Muscle of arm (tissue), 12 donors: ENCODE measurements around the gene PARD3B. TPM values are rescaled to one million over a fixed set of nuclear protein-coding genes. Genes with fewer than 3 reads are reported as not detected.
A peak's percentile ranks its signal among the peaks of the same experiment; 100 is the strongest.

Experiments
- DNase-seq: peaks from one replicate; pipeline ENCODE4 v3.0.0-alpha.2; 2013
- polyA plus RNA-seq, 12 donors: library from polyadenylated mRNA; unstranded; fragments of 120-200 nt; gene quantifications; one replicate each; pipeline ENCODE4 v1.2.1, GENCODE V29; 2013; ENCODE audit not compliant: insufficient read length in 12 of 12

Gene PARD3B
- polyA plus RNA-seq, 12 donors: 7.3 to 12.2 (median 8.5) TPM; not detected in 1

DNA sequence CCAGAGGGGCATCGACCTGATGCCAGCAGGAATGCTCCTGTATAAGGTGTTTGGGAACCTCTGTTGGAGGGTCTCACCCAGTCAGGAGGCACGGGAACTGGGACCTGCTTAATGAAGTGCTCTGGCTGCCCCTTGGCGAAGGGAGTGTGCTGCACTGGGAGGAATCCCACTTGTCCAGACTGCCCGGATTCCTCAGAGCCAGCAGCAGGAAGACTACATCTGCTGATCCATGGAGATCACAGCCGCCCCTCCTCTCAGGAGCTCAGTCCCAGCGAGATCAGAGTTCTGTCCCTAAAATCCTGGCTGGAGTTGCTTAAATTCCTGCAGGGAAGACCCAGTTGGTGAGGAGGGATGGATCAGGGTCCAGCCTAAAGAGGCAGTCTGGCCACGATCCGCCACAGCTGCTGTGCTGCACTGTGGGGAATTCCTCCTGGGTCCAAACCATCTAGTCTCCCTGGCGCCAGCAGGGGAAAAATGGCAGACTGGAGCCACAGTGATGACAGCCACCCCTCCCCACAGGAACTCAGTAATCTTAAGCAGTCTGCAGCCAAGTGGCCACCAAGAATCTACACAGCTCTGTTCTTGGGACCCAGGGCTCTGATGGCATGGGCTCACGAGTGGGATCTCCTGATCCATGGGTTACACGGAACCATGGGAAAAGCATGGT, 1060.5 kb downstream of the PARD3B start:
- DNase-seq: no peak

DNA sequence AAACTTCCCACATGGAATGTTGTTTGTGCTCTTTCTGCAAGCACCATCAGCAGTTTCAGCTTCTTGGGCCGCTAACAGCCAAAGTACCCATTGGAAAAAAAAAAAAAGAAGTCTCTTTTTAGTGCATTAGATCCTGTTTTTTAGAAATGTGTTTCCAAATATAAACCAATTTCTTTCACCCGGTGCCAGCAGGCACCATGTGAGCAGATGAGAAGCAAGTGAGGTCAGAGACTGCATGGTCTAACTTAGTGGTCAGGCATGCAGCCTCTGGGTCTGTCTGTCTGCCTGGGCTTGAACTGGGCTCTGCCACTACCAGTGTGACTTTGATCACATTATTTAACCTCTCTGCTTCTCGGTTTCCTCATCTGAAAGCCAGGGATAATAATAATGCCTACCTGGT, 1061.9 kb downstream of the PARD3B start:
- DNase-seq: no peak

DNA sequence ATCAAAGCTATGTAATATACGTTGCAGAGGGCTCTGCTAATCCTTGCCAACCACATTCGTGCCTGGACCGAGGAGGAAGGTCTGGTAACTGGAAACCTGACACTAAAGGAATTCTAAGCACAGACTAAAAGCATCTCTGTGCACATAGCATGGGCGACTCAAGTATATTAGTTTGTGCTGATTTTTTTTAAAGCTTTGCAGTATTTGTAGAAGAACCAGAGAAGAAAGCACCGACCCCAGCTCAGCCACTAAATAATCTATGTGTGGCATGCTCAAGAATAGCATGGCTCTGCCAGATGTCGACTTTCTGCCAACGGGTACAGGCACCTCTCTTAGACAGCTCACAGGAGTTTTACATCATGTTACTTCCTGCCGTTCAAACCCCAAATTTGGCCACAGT, 1063.8 kb downstream of the PARD3B start:
- DNase-seq: no peak

DNA sequence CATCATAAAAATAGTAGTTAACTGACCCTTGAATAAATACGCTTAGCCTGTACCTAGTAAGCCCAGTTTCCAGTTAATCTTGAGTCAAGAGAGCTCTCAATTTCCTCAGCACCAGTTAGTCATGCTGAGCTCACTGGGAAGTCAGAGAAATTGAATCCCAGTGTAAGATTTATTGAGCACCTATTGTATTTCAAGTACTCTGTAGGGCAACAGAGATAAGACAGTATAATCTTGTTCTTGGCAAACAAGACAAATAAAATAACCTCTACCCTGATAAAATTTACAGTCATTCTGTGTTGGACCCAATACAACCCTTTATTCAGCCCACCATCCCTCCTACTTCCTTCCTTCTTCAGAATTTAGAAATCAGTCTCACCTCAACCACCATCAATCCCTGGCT, 1065.2 kb downstream of the PARD3B start:
- no peak for DNase-seq

DNA sequence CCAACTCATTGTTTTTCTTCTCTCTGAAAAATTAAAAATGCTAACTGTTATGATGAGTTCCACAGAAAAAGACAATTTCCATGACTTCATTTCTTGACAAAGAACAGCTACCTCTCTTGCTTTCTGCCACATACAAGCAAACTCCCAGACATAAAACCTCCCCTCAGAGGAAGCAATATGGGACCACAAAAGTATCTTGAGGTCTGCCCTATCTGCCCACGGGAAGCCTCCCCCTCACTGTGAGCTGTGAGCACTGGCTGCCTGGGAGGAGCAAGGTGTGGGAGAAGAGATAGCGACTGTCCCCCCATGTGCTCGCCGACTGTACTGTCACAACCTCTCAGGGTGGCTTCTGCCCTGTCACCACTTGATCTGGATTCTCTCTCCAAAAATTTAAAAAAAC, 1067.4 kb downstream of the PARD3B start:
- DNase-seq: no peak

DNA sequence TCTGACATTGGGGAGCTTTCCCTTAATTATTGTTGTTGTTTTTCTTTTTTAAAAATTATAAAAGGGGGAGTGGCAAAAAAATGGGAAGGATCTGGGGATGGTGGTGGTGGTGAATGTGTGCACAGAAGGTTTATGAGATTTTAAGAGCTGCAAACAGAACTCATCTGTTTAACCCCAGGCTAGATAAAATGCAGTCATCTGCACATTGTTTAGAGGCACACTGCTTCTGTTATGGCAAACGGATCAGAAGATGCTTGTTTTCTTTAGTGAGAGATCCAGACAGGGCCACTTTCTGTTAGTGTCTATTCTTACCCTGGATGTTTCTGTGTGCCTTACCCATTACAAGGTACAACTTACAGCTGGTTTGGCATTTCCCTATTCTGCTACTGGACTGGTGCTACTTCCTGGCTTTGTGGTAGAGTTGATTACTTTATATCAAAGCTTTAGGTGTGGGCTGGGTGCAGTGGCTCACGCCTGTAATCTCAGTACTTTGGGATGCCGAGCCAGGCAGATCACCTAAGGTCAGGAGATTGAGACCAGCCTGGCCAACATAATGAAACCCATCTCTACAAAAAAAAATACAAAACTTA, 1068.8 kb downstream of the PARD3B start:
- DNase-seq: no peak

DNA sequence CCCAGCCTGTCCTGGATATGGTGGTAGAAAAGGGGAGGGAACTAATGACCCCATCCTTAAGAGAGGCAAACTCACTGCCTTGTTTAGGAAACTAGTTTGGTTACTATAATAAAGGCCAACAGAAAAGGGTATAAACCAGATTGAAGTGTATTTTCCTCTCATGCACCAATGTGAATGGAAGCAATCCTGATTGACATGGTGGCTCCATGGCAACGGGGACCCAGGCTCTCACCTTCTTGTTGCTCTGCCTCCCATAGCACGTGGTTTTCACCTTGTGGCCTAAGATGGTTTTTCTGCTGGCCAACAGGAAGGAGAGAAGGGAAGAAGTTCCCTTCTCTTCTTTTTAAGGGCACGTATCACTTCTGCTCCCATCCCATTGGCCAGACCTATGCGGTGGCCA, 1069.7 kb downstream of the PARD3B start:
- DNase-seq: no peak

DNA sequence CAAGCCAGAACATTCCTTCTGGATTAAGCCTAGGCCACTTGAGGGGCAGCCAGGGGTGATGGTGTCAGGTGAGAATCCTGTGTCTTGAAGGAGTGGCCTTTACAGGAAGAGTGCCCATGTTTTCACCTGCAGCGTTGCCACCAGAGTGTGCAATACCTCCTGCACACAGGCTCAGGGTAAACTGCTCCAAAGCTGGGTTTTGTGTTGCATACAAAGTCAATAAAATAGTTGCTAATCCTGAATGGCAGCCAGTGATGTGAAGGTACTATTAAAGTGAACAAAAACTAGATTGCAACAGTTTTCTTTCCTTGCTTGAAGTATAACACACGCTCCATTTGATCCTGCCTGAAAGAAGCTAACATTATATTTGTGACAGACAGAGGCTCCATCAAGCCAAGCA, 1072.6 kb downstream of the PARD3B start:
- DNase-seq: no peak

DNA sequence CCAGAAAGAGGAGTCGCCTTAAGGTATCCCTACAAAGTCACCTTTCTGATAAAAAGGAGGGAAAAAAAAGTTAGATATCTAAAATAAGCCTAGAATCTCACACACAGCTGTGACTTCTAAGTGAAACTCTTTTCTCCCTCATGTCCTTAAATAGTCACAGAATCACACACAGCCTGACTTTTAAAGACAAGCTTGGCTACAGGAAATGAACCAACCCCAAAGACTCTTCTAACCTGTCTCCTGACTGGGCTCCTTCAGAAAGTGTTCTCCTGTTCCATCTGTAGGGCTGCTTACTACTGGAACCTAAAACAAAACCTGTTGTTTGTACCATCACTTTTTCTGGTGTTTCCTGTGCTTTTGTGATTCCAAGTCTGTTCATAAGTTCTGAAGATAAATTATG, 1074.3 kb downstream of the PARD3B start:
- DNase-seq: no peak

DNA sequence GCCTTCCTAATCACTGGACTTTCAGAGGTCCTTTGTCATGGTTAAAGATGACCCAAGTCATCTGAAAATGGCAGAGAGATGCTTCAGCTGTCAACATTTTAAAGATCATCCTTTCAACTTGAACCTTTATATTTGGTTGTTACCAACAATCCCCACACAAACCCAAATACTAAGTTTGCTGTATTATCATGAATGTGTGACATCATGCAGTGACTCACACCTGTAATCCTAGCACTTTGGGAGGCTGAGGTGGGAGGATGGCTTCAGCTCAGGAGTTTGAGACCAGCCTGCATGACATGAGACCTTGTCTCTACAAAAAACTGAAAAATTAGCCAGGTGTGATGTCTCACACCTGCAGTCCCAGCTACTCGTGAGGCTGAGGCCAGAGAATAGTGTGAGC, 1081.8 kb downstream of the PARD3B start:
- DNase-seq: no peak

DNA sequence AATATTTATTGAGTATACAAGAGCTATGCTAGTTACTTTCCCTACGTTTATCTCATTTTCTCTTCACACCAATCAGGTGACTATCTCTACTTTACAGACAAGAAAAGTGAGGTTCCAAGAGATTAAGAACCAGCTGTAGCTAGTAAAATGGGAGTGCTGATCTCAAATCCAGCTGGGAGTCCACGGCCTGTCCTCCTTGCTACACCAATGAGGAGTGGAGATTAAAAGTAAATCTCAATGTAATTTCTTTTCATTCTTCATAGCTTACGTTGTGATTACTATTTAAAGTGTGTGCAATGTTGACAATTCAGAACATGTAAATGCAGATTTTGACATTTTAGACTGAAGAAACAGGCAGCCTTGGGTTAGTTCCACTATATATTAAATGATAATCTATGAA, 1083.1 kb downstream of the PARD3B start:
- no peak for DNase-seq

DNA sequence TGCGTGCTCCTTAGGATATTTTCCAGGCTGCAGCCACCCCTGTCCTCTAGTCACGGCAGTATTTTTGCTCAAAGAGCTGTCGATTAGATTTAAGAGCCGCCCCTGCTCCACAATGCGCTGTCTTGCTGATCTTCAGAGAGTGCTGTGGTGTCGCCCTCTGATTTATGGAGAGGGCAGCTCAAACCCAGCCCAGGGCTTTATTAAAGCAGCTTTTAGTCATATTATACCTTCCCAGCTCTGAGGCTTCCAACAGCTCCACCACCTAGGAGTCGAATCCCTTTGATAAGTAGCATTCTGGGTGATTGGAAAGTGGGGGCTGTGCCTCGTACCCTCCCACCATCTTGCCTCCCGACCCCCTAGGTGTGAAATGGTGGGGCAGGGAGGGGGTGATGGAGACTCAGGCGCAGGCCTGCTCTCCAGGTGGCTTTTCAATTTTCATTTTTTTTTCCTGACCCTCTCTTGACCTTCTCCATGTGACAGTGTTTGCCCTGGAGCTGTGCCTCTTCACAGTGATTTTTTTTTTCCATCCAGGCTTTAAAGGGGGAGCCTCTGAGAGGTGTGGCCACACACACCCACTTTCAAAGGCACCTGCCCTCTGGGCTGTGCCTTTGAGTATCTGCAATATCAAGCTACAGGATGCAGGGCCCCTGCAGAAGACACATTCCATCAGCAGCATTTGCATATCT, 1084.0 kb downstream of the PARD3B start:
- DNase-seq: no peak

DNA sequence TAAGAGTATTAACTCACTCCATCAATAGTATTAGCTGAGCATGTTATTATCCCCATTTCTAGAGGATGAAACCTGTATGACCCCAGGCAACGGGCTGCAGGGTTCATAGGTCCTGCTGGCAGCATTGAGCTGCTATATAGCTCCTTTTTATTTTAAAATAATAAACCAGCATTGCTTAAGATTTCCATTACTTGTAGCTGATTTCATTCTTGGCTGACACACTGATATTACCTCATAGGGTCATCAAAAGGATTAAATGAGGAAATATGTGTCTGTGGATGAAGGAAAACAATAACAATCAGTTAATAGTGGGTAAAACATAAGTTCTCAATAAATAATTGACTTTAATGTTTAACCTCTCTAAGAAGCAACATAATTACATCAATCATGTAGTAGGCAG, 1088.7 kb downstream of the PARD3B start:
- peak; percentile 37 for DNase-seq

DNA sequence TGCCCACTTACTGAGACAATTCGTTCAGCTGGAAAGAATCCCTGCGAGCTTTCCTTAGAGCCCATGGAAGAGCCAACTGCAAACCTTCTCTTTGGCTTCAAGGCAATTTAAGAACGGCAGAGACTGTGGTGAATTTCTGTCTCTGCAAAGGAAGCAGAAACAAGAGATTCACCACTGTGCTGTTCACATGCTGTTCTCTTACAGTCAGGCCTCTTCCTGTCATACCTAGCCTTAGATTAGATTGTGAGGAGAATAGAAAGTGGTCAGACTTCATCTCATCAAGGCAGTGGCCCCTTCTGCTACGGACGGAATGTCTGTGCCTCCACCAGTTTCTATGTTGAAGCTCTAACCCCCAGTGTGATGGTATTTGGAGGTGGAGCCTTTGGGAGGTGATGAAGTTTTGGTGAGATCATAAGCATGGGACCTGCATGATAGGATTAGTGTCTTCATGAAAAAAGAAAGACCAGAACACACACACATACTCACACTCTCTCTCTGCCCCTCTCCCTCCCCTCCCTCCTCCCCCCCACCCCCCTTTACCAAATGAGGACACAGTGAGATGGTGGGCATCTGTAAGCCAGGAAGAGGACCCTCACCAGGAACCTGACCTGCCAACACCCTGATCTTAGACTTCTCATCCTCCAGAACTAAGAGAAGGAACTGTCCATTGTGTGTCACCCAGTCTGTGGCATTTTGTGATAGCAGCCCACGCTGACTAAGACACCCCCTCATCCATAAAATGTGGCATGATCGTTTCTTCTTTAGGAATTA, 1091.5 kb downstream of the PARD3B start:
- no peak for DNase-seq

DNA sequence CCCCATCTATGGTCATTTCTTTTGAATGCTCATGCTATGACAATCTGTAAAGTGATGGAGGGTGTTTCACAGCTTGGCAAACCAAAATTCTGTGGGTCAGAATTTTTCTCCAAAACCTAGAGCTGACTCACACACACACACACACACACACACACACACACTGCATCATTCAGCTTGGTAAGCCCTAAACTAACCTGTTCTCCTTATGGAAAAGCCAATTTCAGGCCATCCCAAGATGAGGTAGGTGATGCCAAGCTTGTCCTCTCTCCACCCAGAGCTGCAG, 1092.0 kb downstream of the PARD3B start:
- DNase-seq: no peak

DNA sequence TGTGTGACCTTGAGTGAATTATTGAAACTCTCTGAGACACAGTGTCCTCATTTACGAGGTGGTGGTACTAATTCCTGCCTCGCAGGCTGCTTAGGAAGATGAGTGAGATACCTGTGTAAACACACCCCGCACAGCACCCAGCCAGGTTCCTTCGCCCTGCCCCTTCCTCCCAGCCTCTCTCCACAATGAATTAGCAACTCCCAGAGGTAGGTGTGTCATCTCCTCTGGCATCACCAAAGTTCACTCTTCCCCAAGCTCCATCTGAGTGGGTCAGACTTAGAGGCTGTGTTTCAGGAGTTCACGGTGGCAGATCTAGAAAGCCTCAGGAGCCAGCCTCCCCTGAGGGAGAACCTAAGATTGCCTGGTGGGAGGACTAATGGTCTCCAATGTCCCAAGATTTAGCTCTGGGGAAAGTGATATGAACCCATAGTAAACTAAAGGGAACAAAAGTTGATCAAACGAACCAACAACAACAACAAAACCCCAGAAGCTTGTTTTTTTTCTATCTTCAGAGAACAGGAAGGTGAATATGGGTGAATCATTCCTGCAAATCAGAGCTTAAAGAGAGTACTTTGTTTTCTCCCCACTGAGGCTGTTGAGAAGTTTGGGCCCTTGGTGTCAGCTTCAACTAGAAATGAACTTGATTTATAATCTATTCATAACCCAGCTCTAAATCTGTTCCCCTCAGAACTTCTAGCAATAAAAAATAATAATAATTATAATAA, 1092.7 kb downstream of the PARD3B start:
- DNase-seq: no peak

DNA sequence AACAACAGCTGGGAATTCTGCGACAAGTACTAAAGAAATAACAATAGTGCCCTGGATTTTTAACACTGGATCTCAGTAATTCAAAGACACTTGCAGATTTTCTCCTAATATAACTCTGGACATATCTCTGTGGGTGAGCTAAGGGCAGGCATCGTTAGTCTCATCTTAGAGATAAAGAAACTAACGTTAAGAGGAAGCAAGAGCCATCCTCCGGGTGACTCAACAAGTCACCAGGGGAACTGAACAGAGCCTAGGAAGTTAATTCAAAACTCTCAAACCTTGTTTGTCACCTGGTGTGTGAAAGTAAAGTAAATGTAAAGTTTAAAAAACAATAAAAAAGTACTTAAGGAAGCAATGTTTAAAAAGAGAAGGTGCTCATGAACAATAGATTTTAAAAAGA, 1095.4 kb downstream of the PARD3B start:
- DNase-seq: no peak

DNA sequence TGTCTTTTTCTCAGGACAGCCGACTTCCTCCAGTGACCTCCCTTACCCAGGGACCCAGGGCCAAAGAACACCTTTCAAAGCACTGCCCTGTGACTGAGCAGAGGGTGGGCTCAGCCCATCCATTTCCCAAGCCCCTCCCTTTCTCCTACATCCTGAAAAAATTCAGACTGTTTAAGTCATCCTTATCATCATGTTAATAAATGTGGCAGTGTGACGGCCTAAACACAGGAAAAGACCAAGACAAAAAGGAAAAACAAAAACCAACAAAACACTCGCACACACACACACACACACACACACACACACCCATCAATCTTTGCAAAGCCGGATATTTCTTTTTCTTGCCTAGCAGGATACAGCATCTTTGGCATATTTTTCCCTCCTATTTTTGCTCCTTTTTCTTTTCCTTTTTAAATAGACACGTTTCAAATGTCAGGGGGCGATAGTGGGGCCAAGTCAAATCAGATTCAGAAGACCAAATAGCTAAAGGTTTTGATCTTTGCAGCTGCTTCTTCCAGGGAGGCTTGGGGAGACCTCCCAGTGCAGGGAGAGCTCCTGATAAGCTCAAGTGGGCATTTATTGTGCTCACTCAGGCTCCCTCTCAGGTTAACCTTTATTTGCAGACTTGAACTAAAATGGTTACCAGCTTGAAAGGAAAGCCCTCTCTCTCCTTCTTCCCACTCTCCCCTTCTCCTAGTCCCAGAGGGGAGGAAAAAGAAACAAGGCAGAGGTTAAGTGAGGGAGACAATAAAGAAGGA, 1097.5 kb downstream of the PARD3B start:
- no peak for DNase-seq

DNA sequence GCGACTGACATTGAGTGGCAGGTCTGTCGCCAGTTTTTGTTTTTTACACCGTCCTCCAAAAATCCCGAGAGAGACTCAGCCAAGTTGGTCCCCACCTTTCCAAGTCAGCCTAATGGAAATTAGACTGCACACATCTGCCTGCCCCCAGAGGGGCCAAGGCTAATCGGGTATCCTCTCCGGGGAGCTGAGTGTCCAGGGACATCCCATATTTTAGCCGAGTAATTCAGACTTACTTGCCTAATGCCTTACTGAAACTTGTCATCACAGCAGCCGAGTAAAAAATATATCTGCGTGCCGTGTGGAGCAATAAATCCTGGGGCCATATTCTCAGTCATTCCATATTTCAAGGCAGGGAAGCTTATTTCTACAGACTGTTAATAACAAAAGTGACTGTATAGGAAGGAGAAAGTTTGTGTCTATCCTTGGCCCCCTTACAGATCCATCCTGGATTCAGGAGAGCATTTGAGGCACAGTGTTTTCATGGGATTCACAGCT, 1098.2 kb downstream of the PARD3B start:
- no peak for DNase-seq

DNA sequence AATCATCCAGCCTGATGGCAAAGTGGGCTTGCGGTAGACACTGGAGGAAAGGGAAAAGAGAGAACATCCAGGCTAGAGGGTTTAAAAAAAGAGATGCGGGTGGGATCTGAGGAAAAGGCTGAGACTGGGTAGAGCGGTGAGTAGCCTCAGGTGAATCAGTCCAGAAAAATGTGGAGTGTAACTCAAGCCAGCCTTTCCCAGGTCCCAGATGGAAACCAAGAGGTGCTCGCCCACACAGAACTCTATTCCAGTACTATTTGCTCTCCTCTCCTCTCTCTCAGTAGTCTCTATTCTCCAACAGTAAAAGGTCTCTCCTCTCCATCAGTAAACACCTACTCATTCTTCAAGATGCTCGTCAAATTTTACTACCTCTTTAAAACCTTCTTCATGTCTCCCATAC, 1098.7 kb downstream of the PARD3B start:
- no peak for DNase-seq

DNA sequence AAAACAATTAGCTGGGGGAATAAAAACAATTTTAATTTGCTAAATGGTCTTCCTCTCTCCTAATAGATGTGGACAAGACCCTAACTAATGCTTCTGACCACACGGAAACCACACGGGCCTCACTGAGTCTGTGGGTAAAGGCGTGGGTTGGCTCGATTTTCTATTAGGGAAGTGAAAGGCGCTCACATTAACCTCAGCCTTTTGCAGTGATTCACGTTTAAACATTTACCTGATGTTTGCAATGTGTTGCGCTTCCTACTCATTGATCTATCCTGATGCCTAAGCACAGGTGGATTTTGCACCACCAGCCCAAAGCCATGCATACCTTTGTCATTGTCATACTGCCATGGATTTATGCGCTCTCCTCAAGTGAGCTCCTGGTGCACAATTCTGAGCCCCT, 1101.4 kb downstream of the PARD3B start:
- no peak for DNase-seq
